Transverse colon (tissue), 4 donors: ENCODE results near the gene CTBP2.

Experiments used
- POLR2AphosphoS5 ChIP-seq, 3 donors: sonication (generic); formaldehyde crosslinking; IDR thresholded peaks; one replicate each; pipeline ENCODE4 v1.6.1; 2016; ENCODE audit warnings: antibody characterized with exemption in 3 of 3
- TF ChIP-seq, protein P1 (sequence below), 5 experiments: fragments of 200-600 bp in 3 of 5; fragments of 450-650 bp in 2 of 5; sonication (generic) in 3 of 5; IDR thresholded peaks; 1 replicate in 2 of 5; 2 replicates in 3 of 5; pipeline ENCODE4 v1.5.1; 2016 to 2017; ENCODE audit warnings: antibody characterized with exemption in 5 of 5, inconsistent platforms in 3 of 5, mild to moderate bottlenecking in 2 of 5, moderate library complexity in 1 of 5

- TF ChIP-seq, protein P1, sequence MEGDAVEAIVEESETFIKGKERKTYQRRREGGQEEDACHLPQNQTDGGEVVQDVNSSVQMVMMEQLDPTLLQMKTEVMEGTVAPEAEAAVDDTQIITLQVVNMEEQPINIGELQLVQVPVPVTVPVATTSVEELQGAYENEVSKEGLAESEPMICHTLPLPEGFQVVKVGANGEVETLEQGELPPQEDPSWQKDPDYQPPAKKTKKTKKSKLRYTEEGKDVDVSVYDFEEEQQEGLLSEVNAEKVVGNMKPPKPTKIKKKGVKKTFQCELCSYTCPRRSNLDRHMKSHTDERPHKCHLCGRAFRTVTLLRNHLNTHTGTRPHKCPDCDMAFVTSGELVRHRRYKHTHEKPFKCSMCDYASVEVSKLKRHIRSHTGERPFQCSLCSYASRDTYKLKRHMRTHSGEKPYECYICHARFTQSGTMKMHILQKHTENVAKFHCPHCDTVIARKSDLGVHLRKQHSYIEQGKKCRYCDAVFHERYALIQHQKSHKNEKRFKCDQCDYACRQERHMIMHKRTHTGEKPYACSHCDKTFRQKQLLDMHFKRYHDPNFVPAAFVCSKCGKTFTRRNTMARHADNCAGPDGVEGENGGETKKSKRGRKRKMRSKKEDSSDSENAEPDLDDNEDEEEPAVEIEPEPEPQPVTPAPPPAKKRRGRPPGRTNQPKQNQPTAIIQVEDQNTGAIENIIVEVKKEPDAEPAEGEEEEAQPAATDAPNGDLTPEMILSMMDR (IDR thresholded peaks at IDR 0.05): no peak
- TF ChIP-seq POLR2AphosphoS5 (IDR thresholded peaks at IDR 0.05): no peak
Observed at GRCh38 chr10:125111118-125111727, 49.1 kb downstream of the CTBP2 start.
